ENCODE results near the gene CD86.

CD86 gene

DNA sequence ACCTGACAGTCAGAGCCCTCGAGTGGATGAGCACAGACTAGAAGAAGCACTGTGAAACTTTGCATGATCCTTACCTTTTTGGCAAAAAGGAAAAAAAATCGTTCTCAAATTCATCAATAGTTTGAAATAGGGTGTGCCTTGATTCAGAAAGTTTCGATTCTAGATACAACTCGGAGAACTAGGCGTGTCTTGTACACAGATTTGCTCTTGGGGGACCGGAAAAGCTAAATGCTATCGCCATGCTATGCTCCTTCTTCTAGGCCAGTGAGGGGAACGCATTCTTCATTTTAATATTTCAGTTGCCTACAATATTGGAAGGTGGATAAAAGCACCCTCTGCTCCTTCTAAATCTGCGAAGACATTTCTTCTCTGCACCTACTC is 25.0 kb downstream of the CD86 start:
- Histone ChIP-seq H3K36me3 (ENCODE audit: insufficient read depth, low read depth, low read length) (no peaks in the 10 kb centered on the region), H3K4me1 (ENCODE audit: insufficient read depth, low read length) (no peaks in the 10 kb centered on the region), H3K4me3 (ENCODE audit: low read length) (no peak overlapping the region), H3K27me3 (ENCODE audit: insufficient read depth, low read length) (no peaks in the 10 kb centered on the region), H3K9ac (ENCODE audit: low read depth, low read length) (no peak overlapping the region), H3K9me3 (ENCODE audit: insufficient read depth, low read depth, low read length) (no peaks in the 10 kb centered on the region), H3K27ac (ENCODE audit: low read length) (no peak overlapping the region)

DNA sequence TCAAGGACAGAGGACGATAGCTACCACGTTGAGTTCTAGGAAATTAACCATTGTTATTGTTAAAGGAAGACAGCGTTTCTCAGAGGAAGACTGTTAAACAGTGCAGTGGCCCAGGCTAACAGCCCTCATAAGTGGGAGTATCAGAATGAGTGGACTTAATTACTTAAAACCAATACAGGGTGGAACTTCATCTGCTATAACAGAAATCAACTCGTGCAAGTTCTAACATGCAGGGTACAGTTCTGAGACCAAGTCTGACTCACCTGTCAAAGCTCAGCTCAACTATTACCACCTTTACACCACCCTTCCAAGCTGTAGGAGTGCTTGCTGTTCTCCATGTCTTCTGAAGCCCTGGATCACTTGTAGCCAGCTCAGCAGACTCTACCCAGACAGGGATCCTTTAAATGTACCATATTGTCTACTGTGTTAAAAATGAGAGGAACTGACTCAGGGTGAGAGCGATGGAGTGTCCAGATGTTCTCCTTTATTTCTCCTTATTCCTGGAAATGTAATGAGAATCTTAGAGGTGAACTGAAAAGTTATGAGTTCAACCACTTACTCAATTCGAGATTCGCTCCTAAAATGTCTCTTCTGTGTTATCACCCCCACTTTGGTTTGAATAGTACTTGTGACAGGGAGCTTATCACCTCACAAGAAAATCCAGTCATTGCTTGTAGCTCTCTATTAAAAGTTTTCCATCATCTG is 26.5 kb downstream of the CD86 start:
- no peak overlapping the region for H3K27ac ChIP-seq (ENCODE audit: low read length)
- H3K4me1 ChIP-seq (ENCODE audit: insufficient read depth, low read length) = no peaks in the 10 kb centered on the region
- no peak overlapping the region for H3K9ac ChIP-seq (ENCODE audit: low read depth, low read length)
- H3K4me3 ChIP-seq (ENCODE audit: low read length) = no peak overlapping the region
- no peaks in the 10 kb centered on the region for H3K9me3 ChIP-seq (ENCODE audit: insufficient read depth, low read depth, low read length)
- no peaks in the 10 kb centered on the region for H3K27me3 ChIP-seq (ENCODE audit: insufficient read depth, low read length)
- H3K36me3 ChIP-seq (ENCODE audit: insufficient read depth, low read depth, low read length) = no peaks in the 10 kb centered on the region

DNA sequence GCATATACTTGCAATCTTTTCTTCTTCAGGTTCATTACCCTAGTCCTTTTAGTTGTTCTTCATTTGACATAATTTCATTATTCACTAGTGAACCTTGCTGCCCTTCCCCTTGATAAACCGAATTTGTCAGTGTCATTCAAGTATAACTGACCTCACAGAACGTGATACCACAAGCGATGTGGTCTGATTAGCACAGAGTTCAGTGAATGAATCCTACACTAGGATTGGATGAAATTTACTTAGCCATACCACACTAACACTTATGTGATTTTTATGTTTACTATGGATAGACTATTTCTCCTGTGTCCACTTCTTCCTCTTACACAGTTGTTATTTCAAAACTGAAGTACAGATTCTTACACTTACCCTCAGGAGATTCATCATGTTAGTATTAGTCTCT is 27.2 kb downstream of the CD86 start:
- Histone ChIP-seq H3K9ac (ENCODE audit: low read depth, low read length) (no peak overlapping the region), H3K9me3 (ENCODE audit: insufficient read depth, low read depth, low read length) (no peaks in the 10 kb centered on the region), H3K4me1 (ENCODE audit: insufficient read depth, low read length) (no peaks in the 10 kb centered on the region), H3K27me3 (ENCODE audit: insufficient read depth, low read length) (no peaks in the 10 kb centered on the region), H3K4me3 (ENCODE audit: low read length) (no peak overlapping the region), H3K36me3 (ENCODE audit: insufficient read depth, low read depth, low read length) (no peaks in the 10 kb centered on the region), H3K27ac (ENCODE audit: low read length) (no peak overlapping the region)

DNA sequence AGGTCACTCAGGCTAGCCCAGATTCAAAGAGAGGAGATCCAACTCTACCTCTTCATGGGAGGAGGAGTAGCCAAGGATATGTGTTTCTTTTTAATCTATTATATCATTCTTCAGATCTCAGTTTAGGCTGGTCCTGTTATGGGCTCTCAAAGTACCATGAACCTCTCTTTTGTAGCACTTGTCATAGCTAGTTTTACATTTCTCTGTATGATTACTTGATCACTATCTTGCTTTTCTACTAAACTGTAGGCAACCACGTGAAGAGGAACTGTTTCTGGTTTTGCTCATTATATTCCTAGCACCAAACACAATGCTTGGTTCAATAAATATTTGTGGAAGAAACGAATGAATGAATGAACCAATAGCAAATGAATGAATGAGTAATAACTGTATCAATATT is 29.6 kb downstream of the CD86 start:
- Histone ChIP-seq H3K9ac (ENCODE audit: low read depth, low read length) (no peak overlapping the region), H3K27ac (ENCODE audit: low read length) (no peak overlapping the region), H3K36me3 (ENCODE audit: insufficient read depth, low read depth, low read length) (no peaks in the 10 kb centered on the region), H3K4me1 (ENCODE audit: insufficient read depth, low read length) (no peaks in the 10 kb centered on the region), H3K4me3 (ENCODE audit: low read length) (no peak overlapping the region), H3K9me3 (ENCODE audit: insufficient read depth, low read depth, low read length) (no peaks in the 10 kb centered on the region), H3K27me3 (ENCODE audit: insufficient read depth, low read length) (no peaks in the 10 kb centered on the region)

DNA sequence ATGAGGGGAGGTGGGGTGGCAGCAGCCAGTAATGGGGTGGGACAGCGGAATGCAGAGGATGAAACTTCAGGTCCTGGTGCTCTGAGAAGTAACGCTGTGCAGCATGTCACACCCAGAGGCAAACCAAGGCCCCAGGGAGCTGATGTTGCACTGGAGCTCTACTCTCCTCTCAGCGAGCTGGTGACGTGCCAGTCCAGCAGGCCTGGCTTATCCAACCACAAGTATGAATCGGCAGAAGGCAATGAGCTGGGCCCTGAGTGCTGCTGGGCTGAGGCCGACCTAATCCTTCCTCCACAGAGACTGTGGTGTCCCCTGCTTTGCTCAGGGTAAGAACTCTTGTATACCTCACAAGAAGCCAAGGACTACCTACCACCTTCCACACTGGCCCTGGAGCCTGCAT is 30.5 kb downstream of the CD86 start:
- H3K4me3 ChIP-seq (ENCODE audit: low read length) = no peak overlapping the region
- no peaks in the 10 kb centered on the region for H3K4me1 ChIP-seq (ENCODE audit: insufficient read depth, low read length)
- H3K27me3 ChIP-seq (ENCODE audit: insufficient read depth, low read length) = no peaks in the 10 kb centered on the region
- no peaks in the 10 kb centered on the region for H3K36me3 ChIP-seq (ENCODE audit: insufficient read depth, low read depth, low read length)
- no peak overlapping the region for H3K9ac ChIP-seq (ENCODE audit: low read depth, low read length)
- H3K9me3 ChIP-seq (ENCODE audit: insufficient read depth, low read depth, low read length) = no peaks in the 10 kb centered on the region
- H3K27ac ChIP-seq (ENCODE audit: low read length) = no peak overlapping the region

DNA sequence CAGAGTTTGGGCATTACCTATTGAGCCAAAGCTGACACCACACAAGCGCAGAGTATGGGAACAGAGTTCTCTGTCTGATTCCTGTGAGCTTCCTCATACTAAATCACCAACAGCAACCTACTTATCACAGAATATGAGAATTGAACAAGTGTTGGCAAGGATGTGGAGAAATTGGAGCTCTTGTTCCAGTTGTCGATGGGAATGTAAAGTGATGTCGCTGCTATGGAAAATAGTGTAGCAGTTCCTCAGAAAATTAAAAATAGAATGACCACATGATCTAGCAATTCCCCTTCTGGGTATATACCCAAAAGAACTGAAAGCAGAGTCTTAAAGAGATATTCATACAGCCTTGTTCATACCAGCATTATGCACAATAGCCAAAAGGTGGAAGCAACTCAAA is 33.4 kb downstream of the CD86 start:
- Histone ChIP-seq H3K27me3 (ENCODE audit: insufficient read depth, low read length) (no peaks in the 10 kb centered on the region), H3K36me3 (ENCODE audit: insufficient read depth, low read depth, low read length) (no peaks in the 10 kb centered on the region), H3K27ac (ENCODE audit: low read length) (no peak overlapping the region), H3K9me3 (ENCODE audit: insufficient read depth, low read depth, low read length) (no peaks in the 10 kb centered on the region), H3K4me1 (ENCODE audit: insufficient read depth, low read length) (no peaks in the 10 kb centered on the region), H3K9ac (ENCODE audit: low read depth, low read length) (no peak overlapping the region), H3K4me3 (ENCODE audit: low read length) (no peak overlapping the region)

DNA sequence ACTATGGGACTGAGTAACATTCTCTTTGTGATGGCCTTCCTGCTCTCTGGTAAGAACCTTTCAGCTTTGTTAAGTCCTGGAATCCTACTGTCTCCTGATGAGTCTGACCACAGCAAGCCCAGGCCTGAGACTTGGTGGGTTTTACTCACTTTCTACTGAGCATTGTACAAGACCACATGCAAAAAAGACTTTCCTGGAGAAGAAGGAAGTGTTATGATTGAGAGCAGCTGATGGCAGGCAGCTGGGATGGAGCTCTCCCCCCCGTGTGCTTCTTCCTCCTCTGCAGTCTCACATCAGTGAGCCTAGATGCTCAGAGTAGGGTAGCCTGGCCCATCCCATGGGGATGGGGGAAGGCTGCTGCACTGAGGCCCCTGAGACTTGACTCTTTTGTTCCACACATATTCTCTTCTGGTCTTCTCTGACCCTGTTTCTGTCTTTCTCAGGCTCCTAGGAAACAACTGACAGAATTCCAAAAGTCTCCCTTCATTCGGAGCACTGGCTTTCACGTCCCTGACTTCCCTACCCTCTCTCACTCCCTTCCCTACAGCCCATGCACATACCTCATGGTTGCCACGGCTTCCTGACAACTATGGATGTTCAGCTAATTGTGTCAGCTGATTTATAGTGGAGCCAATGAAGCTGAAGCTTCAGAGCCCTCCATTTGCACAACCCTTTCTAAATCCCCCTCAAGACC is 36.6 kb downstream of the CD86 start:
- Histone ChIP-seq H3K4me3 (ENCODE audit: low read length) (no peak overlapping the region), H3K4me1 (ENCODE audit: insufficient read depth, low read length) (no peaks in the 10 kb centered on the region), H3K36me3 (ENCODE audit: insufficient read depth, low read depth, low read length) (no peaks in the 10 kb centered on the region), H3K27me3 (ENCODE audit: insufficient read depth, low read length) (no peaks in the 10 kb centered on the region), H3K9ac (ENCODE audit: low read depth, low read length) (no peak overlapping the region), H3K27ac (ENCODE audit: low read length) (no peak overlapping the region), H3K9me3 (ENCODE audit: insufficient read depth, low read depth, low read length) (no peaks in the 10 kb centered on the region)

DNA sequence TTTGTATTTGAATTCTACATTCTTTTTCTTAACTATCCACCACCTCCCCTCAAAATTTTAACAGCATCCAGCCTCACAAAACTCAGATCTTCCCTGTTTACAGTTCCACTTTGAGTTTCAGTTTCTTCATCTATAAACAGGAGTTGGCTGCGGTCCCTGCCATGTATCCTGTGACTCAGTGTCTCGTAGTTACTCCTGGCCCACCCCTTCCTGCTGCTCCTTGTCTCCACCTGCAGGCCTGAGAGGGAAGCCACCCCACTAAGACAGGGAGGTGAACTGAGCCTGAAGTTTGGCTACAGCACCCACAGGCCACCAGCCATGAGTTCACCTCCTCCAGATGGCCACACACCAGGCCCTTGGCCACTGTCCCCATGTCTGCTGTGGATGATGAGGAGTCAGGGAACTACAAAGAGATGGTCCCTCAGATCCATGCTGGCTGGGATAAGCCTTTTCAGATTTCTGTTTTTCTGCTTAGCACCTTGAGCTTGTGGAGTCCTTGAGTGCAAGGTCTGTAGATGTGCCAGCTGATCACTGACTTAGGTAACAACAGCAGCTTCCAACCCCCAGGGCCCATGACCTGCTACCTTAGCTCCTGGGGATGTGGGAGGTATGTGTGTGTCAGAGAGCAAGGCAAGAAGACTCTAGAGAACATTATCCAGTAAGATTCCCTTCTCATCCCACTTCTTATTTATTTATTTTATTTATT is 37.5 kb downstream of the CD86 start:
- Histone ChIP-seq H3K4me3 (ENCODE audit: low read length) (no peak overlapping the region), H3K36me3 (ENCODE audit: insufficient read depth, low read depth, low read length) (no peaks in the 10 kb centered on the region), H3K4me1 (ENCODE audit: insufficient read depth, low read length) (no peaks in the 10 kb centered on the region), H3K9me3 (ENCODE audit: insufficient read depth, low read depth, low read length) (no peaks in the 10 kb centered on the region), H3K27ac (ENCODE audit: low read length) (no peak overlapping the region), H3K9ac (ENCODE audit: low read depth, low read length) (no peak overlapping the region), H3K27me3 (ENCODE audit: insufficient read depth, low read length) (no peaks in the 10 kb centered on the region)

DNA sequence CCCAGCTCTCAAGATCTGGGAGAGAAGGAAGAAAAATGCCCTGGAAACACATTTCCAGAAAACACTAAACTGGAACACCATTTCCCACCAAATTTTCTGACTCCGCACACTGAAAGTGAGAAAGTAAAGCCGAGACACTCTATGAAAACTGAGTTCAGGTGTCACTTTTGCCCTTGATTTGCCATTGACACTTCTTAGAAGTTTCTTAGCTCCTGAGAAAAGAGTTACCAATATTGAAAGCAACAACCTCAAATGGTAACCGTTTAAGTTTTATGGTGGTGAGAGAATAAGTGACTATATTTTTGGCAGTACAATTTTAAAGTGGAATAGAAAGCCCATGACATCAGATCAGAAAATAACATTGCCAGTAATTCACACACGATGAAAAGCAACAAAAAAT is 39.0 kb downstream of the CD86 start:
- H3K9me3 ChIP-seq (ENCODE audit: insufficient read depth, low read depth, low read length) = no peaks in the 10 kb centered on the region
- no peaks in the 10 kb centered on the region for H3K4me1 ChIP-seq (ENCODE audit: insufficient read depth, low read length)
- H3K9ac ChIP-seq (ENCODE audit: low read depth, low read length) = no peak overlapping the region
- no peak overlapping the region for H3K27ac ChIP-seq (ENCODE audit: low read length)
- H3K4me3 ChIP-seq (ENCODE audit: low read length) = no peak overlapping the region
- H3K36me3 ChIP-seq (ENCODE audit: insufficient read depth, low read depth, low read length) = no peaks in the 10 kb centered on the region
- H3K27me3 ChIP-seq (ENCODE audit: insufficient read depth, low read length) = no peaks in the 10 kb centered on the region

DNA sequence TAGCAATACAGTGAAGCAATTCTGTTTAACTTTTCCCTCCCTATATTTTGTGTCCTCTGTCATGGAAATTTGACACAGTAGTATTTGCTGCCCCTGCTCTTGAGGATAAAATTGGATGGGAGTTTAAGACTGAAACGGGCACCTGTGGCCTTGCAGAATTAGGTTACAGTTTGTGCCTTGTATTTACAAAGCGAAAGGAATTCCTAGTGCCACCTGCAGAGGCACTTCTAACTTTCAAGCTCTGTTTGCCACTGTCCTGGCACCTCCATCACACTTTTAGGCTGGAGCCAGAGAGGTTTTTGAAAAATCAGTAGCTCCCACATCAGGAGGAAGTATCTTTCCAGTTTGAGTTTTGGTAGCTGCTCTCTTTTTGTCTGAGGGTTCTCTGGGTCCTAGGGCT is 39.5 kb downstream of the CD86 start:
- Histone ChIP-seq H3K36me3 (ENCODE audit: insufficient read depth, low read depth, low read length) (no peaks in the 10 kb centered on the region), H3K27me3 (ENCODE audit: insufficient read depth, low read length) (no peaks in the 10 kb centered on the region), H3K4me3 (ENCODE audit: low read length) (no peak overlapping the region), H3K27ac (ENCODE audit: low read length) (no peak overlapping the region), H3K4me1 (ENCODE audit: insufficient read depth, low read length) (no peaks in the 10 kb centered on the region), H3K9ac (ENCODE audit: low read depth, low read length) (no peak overlapping the region), H3K9me3 (ENCODE audit: insufficient read depth, low read depth, low read length) (no peaks in the 10 kb centered on the region)

DNA sequence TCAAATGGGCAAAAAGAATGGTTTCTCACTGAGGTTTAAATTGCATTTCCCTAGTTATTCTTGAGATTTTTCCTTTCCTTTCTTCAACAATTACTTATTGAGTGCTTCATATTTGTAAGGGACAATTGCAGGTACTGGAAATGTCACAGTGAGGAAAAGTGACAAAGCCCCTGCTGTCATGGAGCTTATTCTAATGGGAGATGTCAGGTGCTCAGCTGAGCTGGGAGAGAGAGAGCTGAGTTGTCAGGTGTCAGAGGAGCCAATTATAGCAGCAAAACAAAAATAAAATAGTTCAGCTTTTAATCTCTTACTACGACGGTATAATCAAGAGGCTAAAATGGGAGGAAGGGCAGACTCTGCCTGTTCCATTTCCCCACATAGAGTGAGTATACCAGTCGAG is 42.0 kb downstream of the CD86 start:
- Histone ChIP-seq H3K9me3 (ENCODE audit: insufficient read depth, low read depth, low read length) (no peaks in the 10 kb centered on the region), H3K36me3 (ENCODE audit: insufficient read depth, low read depth, low read length) (no peaks in the 10 kb centered on the region), H3K27ac (ENCODE audit: low read length) (no peak overlapping the region), H3K4me1 (ENCODE audit: insufficient read depth, low read length) (no peaks in the 10 kb centered on the region; the same call in 1 of the 2 replicates), H3K4me3 (ENCODE audit: low read length) (no peak overlapping the region), H3K9ac (ENCODE audit: low read depth, low read length) (no peak overlapping the region), H3K27me3 (ENCODE audit: insufficient read depth, low read length) (no peaks in the 10 kb centered on the region)

DNA sequence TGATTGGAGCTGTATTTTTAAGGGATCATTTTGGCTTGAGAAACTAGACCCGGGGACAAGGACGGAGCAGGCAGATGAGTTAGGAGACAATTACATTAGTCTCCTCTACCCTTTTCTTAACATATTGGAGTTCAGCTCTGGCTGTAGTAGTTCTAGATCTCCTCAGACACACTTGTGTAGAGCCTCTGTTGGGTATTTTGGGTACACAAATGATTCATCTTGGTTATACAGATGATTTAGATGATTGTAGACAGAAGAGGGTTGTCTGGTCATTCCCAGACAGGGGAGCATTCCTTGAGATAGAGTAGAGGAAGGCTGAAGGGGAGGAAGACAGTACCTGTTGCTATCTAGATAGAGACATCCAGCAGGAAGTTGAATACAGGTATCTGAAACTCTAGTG is 43.4 kb downstream of the CD86 start:
- no peaks in the 10 kb centered on the region for H3K27me3 ChIP-seq (ENCODE audit: insufficient read depth, low read length)
- no peak overlapping the region for H3K4me3 ChIP-seq (ENCODE audit: low read length)
- no peaks in the 10 kb centered on the region; the same call in 1 of the 2 replicates for H3K4me1 ChIP-seq (ENCODE audit: insufficient read depth, low read length)
- no peaks in the 10 kb centered on the region for H3K36me3 ChIP-seq (ENCODE audit: insufficient read depth, low read depth, low read length)
- H3K9ac ChIP-seq (ENCODE audit: low read depth, low read length) = no peak overlapping the region
- no peak overlapping the region for H3K27ac ChIP-seq (ENCODE audit: low read length)
- no peaks in the 10 kb centered on the region for H3K9me3 ChIP-seq (ENCODE audit: insufficient read depth, low read depth, low read length)

All from iPS-20b (cell line).